ENCODE measurements around the gene MKS1. TPM values are rescaled to one million over a fixed set of nuclear protein-coding genes. Genes with fewer than 3 reads are reported as not detected.

The MKS1 gene
- total RNA-seq (2022; extraction: Qiagen RNA extraction; ENCODE audit: low read depth) = 8.7 to 11.4 TPM (median 10.3 TPM) in 5 replicates

DNA sequence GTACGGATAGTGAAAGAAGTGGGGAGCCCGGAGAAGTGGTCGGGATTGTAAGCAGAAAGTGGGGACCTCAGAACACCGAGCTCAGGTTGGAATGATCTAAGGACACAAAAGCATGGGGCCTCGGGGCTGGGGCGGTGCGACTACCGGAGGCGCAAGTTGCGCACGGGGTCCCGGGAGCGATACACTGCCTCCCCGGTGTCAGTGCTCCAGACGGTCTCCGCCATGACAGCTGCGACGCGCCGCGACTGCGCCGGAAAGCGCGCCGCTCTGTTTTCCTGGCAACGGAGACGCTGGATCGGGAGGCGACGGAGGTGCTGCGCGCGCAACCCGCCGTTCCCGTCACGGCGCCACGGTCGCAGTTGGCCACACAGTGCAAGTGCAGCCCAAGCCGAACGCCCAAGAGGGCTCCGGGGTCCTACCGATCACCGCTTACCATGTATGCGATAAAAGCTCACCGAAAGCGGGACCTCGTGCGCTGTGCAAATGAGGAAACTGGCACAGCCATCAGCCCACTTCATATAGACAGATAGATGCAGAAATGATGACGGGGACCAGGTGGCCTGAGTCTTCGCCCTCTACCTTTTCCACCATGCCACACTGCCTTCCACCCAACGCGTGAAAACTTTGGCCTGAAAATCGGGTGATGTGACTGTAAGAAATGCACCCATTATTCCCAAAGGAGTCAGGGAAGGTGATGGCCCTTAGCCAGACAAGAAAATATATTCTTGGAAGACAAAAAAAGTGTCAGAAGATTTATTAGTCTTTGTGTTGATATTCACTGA, at the start of gene MKS1:
TSS of gene MKS1 (minus strand) at position 249 of the 782 bp plus-strand sequence. CDS start at position 224, 25 bp downstream.

DNA sequence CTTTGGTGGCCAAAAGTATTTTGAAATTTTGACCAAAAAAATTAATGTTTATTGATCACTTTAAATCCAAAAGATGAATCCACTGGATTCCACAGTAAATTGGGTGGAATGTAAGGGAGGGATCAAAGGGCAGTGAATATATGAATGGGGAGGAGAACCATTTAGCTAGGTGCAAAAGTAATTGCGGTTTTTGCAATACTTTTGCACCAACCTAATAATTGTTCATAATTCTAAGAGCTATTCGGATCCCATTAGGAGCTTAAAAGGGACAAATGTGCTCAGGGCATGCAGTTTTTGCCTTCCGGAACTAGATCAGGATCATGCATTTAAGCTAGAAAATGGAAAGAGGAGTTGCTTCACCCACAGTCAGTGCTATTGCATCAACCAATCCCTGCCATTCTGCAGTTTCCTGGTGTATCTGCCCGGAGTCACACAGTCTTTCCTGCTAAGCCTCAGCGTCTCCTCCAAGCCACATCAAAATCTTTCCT, 19.1 kb upstream of the MKS1 start, which contains the start of gene LPO:
TSS of gene LPO (plus strand) at position 438 of the 488 bp plus-strand sequence. CDS start 4,396 bp downstream, outside the sequence.

DNA sequence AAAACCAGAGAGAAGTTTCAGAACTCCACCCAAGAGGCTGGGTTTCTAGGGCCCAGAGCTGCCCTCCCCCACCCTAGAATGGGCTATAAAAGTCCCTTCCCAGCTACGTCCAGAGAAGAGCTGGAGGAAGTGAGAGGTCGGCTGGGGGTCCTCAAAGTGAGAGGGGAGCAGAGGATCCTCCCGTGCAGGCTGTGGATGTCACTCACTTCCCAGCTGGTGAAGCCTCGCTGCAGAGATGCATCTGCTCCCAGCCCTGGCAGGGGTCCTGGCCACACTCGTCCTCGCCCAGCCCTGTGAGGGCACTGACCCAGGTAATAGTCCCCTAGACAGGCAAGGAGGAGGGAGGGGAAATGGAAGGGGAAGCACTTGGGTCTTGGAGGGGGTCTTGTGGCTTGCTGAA, 26.4 kb downstream of the MKS1 start, which contains the start of gene EPX:
TSS of gene EPX (plus strand) at position 115 of the 400 bp plus-strand sequence. CDS start at position 236, 121 bp downstream.

DNA sequence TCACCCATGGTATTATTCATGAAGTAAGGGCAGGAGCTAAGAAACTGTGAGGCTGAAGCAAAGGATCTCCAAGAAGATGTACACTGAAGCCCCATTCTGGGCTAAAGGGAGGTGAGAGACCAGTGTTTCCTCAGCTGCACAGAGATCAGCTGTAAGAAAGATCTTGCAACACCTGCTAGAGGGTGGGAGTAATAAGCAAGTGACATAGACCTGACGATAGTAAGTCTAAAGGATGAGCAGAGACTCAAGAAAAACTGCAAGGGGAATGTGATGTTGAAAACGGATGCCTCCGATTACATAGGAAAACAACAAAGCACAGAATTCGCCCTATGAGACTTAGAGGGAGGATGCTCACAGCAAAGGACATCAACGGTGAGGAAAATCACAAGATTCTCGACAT, 52.4 kb downstream of the MKS1 start, which contains the start of gene OR4D2:
TSS of gene OR4D2 (plus strand) at position 301 of the 400 bp plus-strand sequence. CDS start 2,674 bp downstream, outside the sequence.

Other genes starting within 250 kb of the MKS1 start
- 40.8 to 57.7 TPM (median 50.6 TPM) in 5 replicates for gene VEZF1, start 231.0 kb downstream of the MKS1 start, total RNA-seq (2022; extraction: Qiagen RNA extraction; ENCODE audit: low read depth)
- 220 to 294 TPM (median 251 TPM) in 5 replicates for gene SRSF1, start 212.0 kb downstream of the MKS1 start, total RNA-seq (2022; extraction: Qiagen RNA extraction; ENCODE audit: low read depth)
- gene DYNLL2, start 135.8 kb downstream of the MKS1 start, total RNA-seq (2022; extraction: Qiagen RNA extraction; ENCODE audit: low read depth) = 19.3 to 24.7 TPM (median 23.8 TPM) in 5 replicates
- gene OR4D1, start 70.9 kb downstream of the MKS1 start, total RNA-seq (2022; extraction: Qiagen RNA extraction; ENCODE audit: low read depth) = 0.02 TPM in 1 of 5 replicates, not detected in the others
- not detected in 5 replicates for gene OR4D2, start 52.3 kb downstream of the MKS1 start, total RNA-seq (2022; extraction: Qiagen RNA extraction; ENCODE audit: low read depth)
- gene EPX, start 26.5 kb downstream of the MKS1 start, total RNA-seq (2022; extraction: Qiagen RNA extraction; ENCODE audit: low read depth) = not detected in 5 replicates
- gene LPO, start 19.3 kb upstream of the MKS1 start, total RNA-seq (2022; extraction: Qiagen RNA extraction; ENCODE audit: low read depth) = not detected in 5 replicates
- not detected in 5 replicates for gene MPO, start 61.7 kb upstream of the MKS1 start, total RNA-seq (2022; extraction: Qiagen RNA extraction; ENCODE audit: low read depth)
- not detected in 5 replicates for gene TSPOAP1, start 109.5 kb upstream of the MKS1 start, total RNA-seq (2022; extraction: Qiagen RNA extraction; ENCODE audit: low read depth)
- gene SUPT4H1, start 132.9 kb upstream of the MKS1 start, total RNA-seq (2022; extraction: Qiagen RNA extraction; ENCODE audit: low read depth) = 99.0 to 169 TPM (median 146 TPM) in 5 replicates
- gene RNF43, start 198.3 kb upstream of the MKS1 start, total RNA-seq (2022; extraction: Qiagen RNA extraction; ENCODE audit: low read depth) = 0.15 to 0.83 TPM (median 0.38 TPM) in 5 replicates

Measured in A549 treated with GW870086 at 1 μM for 4 hours (cell line).